ENCODE measurements around the gene SPATA33.

The SPATA33 gene

GRCh38 chr16:89705006-89705405 lies 47.4 kb downstream of the SPATA33 start:
- Histone ChIP-seq H3K4me1 (ENCODE audit: insufficient read depth, low read length) (peaks cover 33% of the 10 kb centered on the region), H3K36me3 (ENCODE audit: insufficient read depth, low read length) (no peaks in the 10 kb centered on the region), H3K9ac (ENCODE audit: low read depth, low read length) (no peak overlapping the region), H4K20me1 (ENCODE audit: insufficient read depth, low read length) (peaks cover 8% of the 10 kb centered on the region), H3K4me2 (ENCODE audit: insufficient read depth, low read length) (no peak overlapping the region), H3K4me3 (ENCODE audit: low read depth in 1 of 2, low read length in 2 of 2) (no peak overlapping the region), H3K27me3 (ENCODE audit: insufficient read depth, low read length, poor library complexity) (no peaks in the 10 kb centered on the region), H3K79me2 (ENCODE audit: insufficient read depth, low read length) (peaks cover 8% of the 10 kb centered on the region), H2AFZ (ENCODE audit: low read depth, low read length) (no peak overlapping the region), H3K27ac (ENCODE audit: low read length) (no peak overlapping the region), H3K9me3 (ENCODE audit: insufficient read depth, low read length, severe bottlenecking) (no peaks in the 10 kb centered on the region)
- no peak for TF ChIP-seq CTCF (IDR thresholded peaks at IDR 0.05; ENCODE audit: borderline replicate concordance, extremely low read depth, low read length, poor library complexity, severe bottlenecking)
- no peak for TF ChIP-seq EZH2 (IDR thresholded peaks at IDR 0.05; ENCODE audit: borderline replicate concordance, low read depth, low read length, severe bottlenecking)
- DNase-seq (no peak), ATAC-seq (ENCODE audit: insufficient read depth, low read depth) (no peak)

GRCh38 chr16:89706518-89707260 lies 49.1 kb downstream of the SPATA33 start:
- H3K9ac ChIP-seq (ENCODE audit: low read depth, low read length), result peak overlapping the region; percentile 44
- TF ChIP-seq CTCF (IDR thresholded peaks at IDR 0.05; ENCODE audit: borderline replicate concordance, extremely low read depth, low read length, poor library complexity, severe bottlenecking), result no peak
- no peak for TF ChIP-seq EZH2 (IDR thresholded peaks at IDR 0.05; ENCODE audit: borderline replicate concordance, low read depth, low read length, severe bottlenecking)
- peak overlapping the region in 1 of 2 experiments; percentile 50; a peak in 2 of 4 replicates for H3K4me3 ChIP-seq (ENCODE audit: low read depth in 1 of 2, low read length in 2 of 2)
- DNase-seq (no peak), ATAC-seq (ENCODE audit: insufficient read depth, low read depth) (no peak)
- H3K9me3 ChIP-seq (ENCODE audit: insufficient read depth, low read length, severe bottlenecking), result no peaks in the 10 kb centered on the region
- H4K20me1 ChIP-seq (ENCODE audit: insufficient read depth, low read length), result no peaks in the 10 kb centered on the region; the same call in 1 of the 2 replicates
- peaks cover 21% of the 10 kb centered on the region for H3K4me1 ChIP-seq (ENCODE audit: insufficient read depth, low read length)
- peak overlapping the region; percentile 69 for H3K4me2 ChIP-seq (ENCODE audit: insufficient read depth, low read length)
- no peaks in the 10 kb centered on the region for H3K79me2 ChIP-seq (ENCODE audit: insufficient read depth, low read length)
- H2AFZ ChIP-seq (ENCODE audit: low read depth, low read length), result peak overlapping the region; percentile 74
- H3K36me3 ChIP-seq (ENCODE audit: insufficient read depth, low read length), result no peaks in the 10 kb centered on the region
- H3K27ac ChIP-seq (ENCODE audit: low read length), result no peak overlapping the region
- no peaks in the 10 kb centered on the region for H3K27me3 ChIP-seq (ENCODE audit: insufficient read depth, low read length, poor library complexity)

- Histone ChIP-seq H3K4me1 (ENCODE audit: insufficient read depth, low read length) (peaks cover 22% of the 10 kb centered on the region), H3K79me2 (ENCODE audit: insufficient read depth, low read length) (no peaks in the 10 kb centered on the region), H3K27me3 (ENCODE audit: insufficient read depth, low read length, poor library complexity) (no peaks in the 10 kb centered on the region), H2AFZ (ENCODE audit: low read depth, low read length) (no peak overlapping the region), H3K4me3 (ENCODE audit: low read depth in 1 of 2, low read length in 2 of 2) (no peak overlapping the region), H3K4me2 (ENCODE audit: insufficient read depth, low read length) (no peak overlapping the region), H3K9ac (ENCODE audit: low read depth, low read length) (no peak overlapping the region), H3K36me3 (ENCODE audit: insufficient read depth, low read length) (no peaks in the 10 kb centered on the region), H4K20me1 (ENCODE audit: insufficient read depth, low read length) (no peaks in the 10 kb centered on the region), H3K9me3 (ENCODE audit: insufficient read depth, low read length, severe bottlenecking) (no peaks in the 10 kb centered on the region), H3K27ac (ENCODE audit: low read length) (no peak overlapping the region)
- ATAC-seq (ENCODE audit: insufficient read depth, low read depth), result no peak
- TF ChIP-seq EZH2 (IDR thresholded peaks at IDR 0.05; ENCODE audit: borderline replicate concordance, low read depth, low read length, severe bottlenecking) (no peak), CTCF (IDR thresholded peaks at IDR 0.05; ENCODE audit: borderline replicate concordance, extremely low read depth, low read length, poor library complexity, severe bottlenecking) (no peak)
- no peak for DNase-seq
Measured at GRCh38 chr16:89707695-89708094, 50.1 kb downstream of the SPATA33 start.

Data from DND-41 (cell line).